ENCODE data around the gene SPAG8.

Gene SPAG8

DNA sequence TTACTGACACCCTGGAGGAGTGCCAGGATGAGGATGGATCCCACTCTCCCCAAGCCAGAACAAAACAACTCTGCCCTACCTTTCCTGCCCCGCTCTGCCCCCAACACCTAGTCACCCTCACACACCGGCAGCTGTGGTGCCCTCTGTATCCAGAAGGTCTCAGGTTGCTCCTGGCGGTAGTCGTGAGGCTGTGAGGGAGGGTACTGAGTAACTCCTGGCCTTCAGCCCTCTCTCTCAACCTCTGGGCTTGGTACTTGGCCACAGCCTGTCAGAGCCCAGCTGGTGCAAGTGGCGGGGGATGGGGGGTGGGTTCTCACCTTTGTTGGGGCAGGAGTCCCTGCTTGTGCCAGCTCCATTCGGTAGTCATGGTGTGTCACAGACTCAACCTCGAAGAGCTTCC is 1.9 kb downstream of the SPAG8 start:
- ATAC-seq: no peak

DNA sequence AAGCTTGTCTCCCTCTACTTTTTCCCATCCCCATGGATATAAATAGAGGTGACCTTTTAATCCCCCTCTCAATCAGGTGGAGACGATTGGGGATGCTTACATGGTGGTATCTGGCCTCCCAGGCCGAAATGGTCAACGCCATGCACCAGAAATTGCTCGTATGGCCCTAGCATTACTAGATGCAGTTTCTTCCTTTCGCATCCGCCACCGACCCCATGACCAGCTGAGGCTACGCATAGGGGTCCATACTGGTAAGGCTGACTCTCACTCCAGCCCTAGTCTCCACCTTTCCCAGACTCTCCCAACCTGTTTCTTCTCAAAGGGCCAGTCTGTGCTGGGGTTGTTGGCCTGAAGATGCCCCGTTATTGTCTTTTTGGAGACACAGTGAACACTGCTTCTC is 3.6 kb downstream of the SPAG8 start:
- no peak for ATAC-seq
- TF ChIP-seq, protein P1, sequence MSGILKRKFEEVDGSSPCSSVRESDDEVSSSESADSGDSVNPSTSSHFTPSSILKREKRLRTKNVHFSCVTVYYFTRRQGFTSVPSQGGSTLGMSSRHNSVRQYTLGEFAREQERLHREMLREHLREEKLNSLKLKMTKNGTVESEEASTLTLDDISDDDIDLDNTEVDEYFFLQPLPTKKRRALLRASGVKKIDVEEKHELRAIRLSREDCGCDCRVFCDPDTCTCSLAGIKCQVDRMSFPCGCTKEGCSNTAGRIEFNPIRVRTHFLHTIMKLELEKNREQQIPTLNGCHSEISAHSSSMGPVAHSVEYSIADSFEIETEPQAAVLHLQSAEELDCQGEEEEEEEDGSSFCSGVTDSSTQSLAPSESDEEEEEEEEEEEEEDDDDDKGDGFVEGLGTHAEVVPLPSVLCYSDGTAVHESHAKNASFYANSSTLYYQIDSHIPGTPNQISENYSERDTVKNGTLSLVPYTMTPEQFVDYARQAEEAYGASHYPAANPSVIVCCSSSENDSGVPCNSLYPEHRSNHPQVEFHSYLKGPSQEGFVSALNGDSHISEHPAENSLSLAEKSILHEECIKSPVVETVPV (CRISPR knock-in tag; IDR thresholded peaks at IDR 0.05): no peak
- TF ChIP-seq ISL1 (CRISPR knock-in tag; IDR thresholded peaks at IDR 0.05) (no peak), ARNTL (CRISPR knock-in tag; IDR thresholded peaks at IDR 0.05; ENCODE audit: borderline replicate concordance, low read depth) (no peak), ESRRG (CRISPR knock-in tag; IDR thresholded peaks at IDR 0.05) (no peak)

More for the DNA sequence above, 1.9 kb downstream of the SPAG8 start:
- TF ChIP-seq BACH2 (CRISPR knock-in tag; IDR thresholded peaks at IDR 0.05; ENCODE audit: borderline replicate concordance): no peak
- TF ChIP-seq, protein P2, sequence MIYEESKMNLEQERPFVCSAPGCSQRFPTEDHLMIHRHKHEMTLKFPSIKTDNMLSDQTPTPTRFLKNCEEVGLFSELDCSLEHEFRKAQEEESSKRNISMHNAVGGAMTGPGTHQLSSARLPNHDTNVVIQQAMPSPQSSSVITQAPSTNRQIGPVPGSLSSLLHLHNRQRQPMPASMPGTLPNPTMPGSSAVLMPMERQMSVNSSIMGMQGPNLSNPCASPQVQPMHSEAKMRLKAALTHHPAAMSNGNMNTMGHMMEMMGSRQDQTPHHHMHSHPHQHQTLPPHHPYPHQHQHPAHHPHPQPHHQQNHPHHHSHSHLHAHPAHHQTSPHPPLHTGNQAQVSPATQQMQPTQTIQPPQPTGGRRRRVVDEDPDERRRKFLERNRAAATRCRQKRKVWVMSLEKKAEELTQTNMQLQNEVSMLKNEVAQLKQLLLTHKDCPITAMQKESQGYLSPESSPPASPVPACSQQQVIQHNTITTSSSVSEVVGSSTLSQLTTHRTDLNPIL (CRISPR knock-in tag; IDR thresholded peaks at IDR 0.05; ENCODE audit: low read depth): no peak
- TF ChIP-seq, protein P1 (CRISPR knock-in tag; IDR thresholded peaks at IDR 0.05): no peak
- TF ChIP-seq ARNTL (CRISPR knock-in tag; IDR thresholded peaks at IDR 0.05; ENCODE audit: borderline replicate concordance, low read depth): no peak
- TF ChIP-seq TOX (CRISPR knock-in tag; IDR thresholded peaks at IDR 0.05; ENCODE audit: borderline replicate concordance): no peak
- TF ChIP-seq ZNF70 (CRISPR knock-in tag; IDR thresholded peaks at IDR 0.05): no peak
- TF ChIP-seq ZC3H10 (CRISPR knock-in tag; IDR thresholded peaks at IDR 0.05): no peak
- TF ChIP-seq, protein P3, sequence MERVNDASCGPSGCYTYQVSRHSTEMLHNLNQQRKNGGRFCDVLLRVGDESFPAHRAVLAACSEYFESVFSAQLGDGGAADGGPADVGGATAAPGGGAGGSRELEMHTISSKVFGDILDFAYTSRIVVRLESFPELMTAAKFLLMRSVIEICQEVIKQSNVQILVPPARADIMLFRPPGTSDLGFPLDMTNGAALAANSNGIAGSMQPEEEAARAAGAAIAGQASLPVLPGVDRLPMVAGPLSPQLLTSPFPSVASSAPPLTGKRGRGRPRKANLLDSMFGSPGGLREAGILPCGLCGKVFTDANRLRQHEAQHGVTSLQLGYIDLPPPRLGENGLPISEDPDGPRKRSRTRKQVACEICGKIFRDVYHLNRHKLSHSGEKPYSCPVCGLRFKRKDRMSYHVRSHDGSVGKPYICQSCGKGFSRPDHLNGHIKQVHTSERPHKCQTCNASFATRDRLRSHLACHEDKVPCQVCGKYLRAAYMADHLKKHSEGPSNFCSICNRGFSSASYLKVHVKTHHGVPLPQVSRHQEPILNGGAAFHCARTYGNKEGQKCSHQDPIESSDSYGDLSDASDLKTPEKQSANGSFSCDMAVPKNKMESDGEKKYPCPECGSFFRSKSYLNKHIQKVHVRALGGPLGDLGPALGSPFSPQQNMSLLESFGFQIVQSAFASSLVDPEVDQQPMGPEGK (CRISPR knock-in tag; IDR thresholded peaks at IDR 0.05; ENCODE audit: borderline replicate concordance): no peak
- TF ChIP-seq ZFP30 (CRISPR knock-in tag; IDR thresholded peaks at IDR 0.05): no peak
- TF ChIP-seq OSR1 (CRISPR knock-in tag; IDR thresholded peaks at IDR 0.05): no peak
- TF ChIP-seq GLIS3 (CRISPR knock-in tag; IDR thresholded peaks at IDR 0.05): no peak
- no peak for TF ChIP-seq ZFP3 (CRISPR knock-in tag; IDR thresholded peaks at IDR 0.05)
- TF ChIP-seq TCF4 (CRISPR knock-in tag; IDR thresholded peaks at IDR 0.05; ENCODE audit: borderline replicate concordance): no peak
- no peak for TF ChIP-seq ESRRG (CRISPR knock-in tag; IDR thresholded peaks at IDR 0.05)
- no peak for TF ChIP-seq SNAI2 (CRISPR knock-in tag; IDR thresholded peaks at IDR 0.05)
- TF ChIP-seq ZNF565 (CRISPR knock-in tag; conservative IDR thresholded peaks at IDR 0.05; ENCODE audit: low read depth): no peak
- TF ChIP-seq, protein P4, sequence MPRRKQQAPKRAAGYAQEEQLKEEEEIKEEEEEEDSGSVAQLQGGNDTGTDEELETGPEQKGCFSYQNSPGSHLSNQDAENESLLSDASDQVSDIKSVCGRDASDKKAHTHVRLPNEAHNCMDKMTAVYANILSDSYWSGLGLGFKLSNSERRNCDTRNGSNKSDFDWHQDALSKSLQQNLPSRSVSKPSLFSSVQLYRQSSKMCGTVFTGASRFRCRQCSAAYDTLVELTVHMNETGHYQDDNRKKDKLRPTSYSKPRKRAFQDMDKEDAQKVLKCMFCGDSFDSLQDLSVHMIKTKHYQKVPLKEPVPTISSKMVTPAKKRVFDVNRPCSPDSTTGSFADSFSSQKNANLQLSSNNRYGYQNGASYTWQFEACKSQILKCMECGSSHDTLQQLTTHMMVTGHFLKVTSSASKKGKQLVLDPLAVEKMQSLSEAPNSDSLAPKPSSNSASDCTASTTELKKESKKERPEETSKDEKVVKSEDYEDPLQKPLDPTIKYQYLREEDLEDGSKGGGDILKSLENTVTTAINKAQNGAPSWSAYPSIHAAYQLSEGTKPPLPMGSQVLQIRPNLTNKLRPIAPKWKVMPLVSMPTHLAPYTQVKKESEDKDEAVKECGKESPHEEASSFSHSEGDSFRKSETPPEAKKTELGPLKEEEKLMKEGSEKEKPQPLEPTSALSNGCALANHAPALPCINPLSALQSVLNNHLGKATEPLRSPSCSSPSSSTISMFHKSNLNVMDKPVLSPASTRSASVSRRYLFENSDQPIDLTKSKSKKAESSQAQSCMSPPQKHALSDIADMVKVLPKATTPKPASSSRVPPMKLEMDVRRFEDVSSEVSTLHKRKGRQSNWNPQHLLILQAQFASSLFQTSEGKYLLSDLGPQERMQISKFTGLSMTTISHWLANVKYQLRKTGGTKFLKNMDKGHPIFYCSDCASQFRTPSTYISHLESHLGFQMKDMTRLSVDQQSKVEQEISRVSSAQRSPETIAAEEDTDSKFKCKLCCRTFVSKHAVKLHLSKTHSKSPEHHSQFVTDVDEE (CRISPR knock-in tag; IDR thresholded peaks at IDR 0.05): no peak
- TF ChIP-seq, protein P5, sequence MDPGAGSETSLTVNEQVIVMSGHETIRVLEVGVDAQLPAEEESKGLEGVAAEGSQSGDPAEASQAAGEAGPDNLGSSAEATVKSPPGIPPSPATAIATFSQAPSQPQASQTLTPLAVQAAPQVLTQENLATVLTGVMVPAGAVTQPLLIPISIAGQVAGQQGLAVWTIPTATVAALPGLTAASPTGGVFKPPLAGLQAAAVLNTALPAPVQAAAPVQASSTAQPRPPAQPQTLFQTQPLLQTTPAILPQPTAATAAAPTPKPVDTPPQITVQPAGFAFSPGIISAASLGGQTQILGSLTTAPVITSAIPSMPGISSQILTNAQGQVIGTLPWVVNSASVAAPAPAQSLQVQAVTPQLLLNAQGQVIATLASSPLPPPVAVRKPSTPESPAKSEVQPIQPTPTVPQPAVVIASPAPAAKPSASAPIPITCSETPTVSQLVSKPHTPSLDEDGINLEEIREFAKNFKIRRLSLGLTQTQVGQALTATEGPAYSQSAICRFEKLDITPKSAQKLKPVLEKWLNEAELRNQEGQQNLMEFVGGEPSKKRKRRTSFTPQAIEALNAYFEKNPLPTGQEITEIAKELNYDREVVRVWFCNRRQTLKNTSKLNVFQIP (CRISPR knock-in tag; IDR thresholded peaks at IDR 0.05; ENCODE audit: borderline replicate concordance, low read depth): no peak
- TF ChIP-seq RARB (CRISPR knock-in tag; IDR thresholded peaks at IDR 0.05): no peak

DNA sequence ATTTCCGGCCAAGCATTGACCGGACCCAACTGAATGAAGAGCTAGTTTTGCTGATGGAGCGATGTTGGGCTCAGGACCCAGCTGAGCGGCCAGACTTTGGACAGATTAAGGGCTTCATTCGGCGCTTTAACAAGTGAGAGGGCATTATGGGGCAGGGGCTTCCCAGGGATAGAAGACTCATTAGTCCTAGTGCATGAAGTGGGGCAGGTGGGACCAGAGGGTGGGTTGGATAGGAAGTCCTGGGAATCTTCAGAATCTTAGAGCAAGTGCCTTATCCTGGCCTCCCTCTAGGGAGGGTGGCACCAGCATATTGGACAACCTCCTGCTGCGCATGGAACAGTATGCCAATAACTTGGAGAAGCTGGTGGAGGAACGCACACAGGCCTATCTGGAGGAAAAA is 6.0 kb downstream of the SPAG8 start:
- no peak for ATAC-seq
- TF ChIP-seq ZNF8 (CRISPR knock-in tag; IDR thresholded peaks at IDR 0.05) (no peak), ZNF565 (CRISPR knock-in tag; conservative IDR thresholded peaks at IDR 0.05; ENCODE audit: low read depth) (no peak), CSDC2 (CRISPR knock-in tag; IDR thresholded peaks at IDR 0.05) (no peak), ARNTL (CRISPR knock-in tag; IDR thresholded peaks at IDR 0.05; ENCODE audit: borderline replicate concordance, low read depth) (no peak), OSR1 (CRISPR knock-in tag; IDR thresholded peaks at IDR 0.05) (no peak), ESRRG (CRISPR knock-in tag; IDR thresholded peaks at IDR 0.05) (no peak), TOX (CRISPR knock-in tag; IDR thresholded peaks at IDR 0.05; ENCODE audit: borderline replicate concordance) (no peak), RARB (CRISPR knock-in tag; IDR thresholded peaks at IDR 0.05) (no peak), TCF4 (CRISPR knock-in tag; IDR thresholded peaks at IDR 0.05; ENCODE audit: borderline replicate concordance) (no peak), ZNF70 (CRISPR knock-in tag; IDR thresholded peaks at IDR 0.05) (no peak)
- TF ChIP-seq, protein P3 (CRISPR knock-in tag; IDR thresholded peaks at IDR 0.05; ENCODE audit: borderline replicate concordance): no peak
- TF ChIP-seq, protein P2 (CRISPR knock-in tag; IDR thresholded peaks at IDR 0.05; ENCODE audit: low read depth): no peak
